Measurements from ENCODE around the gene MYO19. TPM values are rescaled to one million over a fixed set of nuclear protein-coding genes. Genes with fewer than 3 reads are reported as not detected.

The MYO19 gene
- total RNA-seq, 2 donors from 2014 or later, result 43.9 to 66.7 TPM

DNA sequence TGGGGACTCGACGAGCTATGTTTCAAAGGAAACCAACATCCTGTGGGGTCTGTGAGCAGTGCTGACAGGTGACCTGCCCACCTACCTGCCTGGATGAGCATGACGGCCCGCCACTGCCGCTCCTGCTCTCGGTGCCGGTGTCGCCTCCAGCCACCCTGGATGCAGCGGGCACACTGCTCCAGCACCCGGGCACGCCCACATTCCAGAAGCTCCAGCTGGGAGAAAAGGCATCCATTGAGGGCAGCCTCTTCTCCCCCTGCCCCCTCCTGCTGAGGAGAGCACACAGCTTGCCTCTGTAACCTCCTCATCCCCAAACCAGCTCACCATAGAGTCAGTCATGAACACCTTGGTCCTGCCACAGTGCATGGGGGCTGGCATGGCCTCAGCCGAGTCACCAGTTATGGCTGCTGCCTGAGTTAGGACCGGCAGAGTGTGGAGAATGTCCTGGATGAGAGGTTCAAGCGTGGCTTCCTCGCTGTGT is 33.9 kb downstream of the MYO19 start:
- peaks cover 43% of the 10 kb centered on the region for H3K36me3 ChIP-seq
- no peaks in the 10 kb centered on the region for H3K4me1 ChIP-seq (ENCODE audit: control insufficient read depth in 1 of 2, low read depth in 2 of 2)
- H3K27me3 ChIP-seq (replicated peaks; ENCODE audit: insufficient read depth), result no peaks in the 10 kb centered on the region
- TF ChIP-seq, protein P1, sequence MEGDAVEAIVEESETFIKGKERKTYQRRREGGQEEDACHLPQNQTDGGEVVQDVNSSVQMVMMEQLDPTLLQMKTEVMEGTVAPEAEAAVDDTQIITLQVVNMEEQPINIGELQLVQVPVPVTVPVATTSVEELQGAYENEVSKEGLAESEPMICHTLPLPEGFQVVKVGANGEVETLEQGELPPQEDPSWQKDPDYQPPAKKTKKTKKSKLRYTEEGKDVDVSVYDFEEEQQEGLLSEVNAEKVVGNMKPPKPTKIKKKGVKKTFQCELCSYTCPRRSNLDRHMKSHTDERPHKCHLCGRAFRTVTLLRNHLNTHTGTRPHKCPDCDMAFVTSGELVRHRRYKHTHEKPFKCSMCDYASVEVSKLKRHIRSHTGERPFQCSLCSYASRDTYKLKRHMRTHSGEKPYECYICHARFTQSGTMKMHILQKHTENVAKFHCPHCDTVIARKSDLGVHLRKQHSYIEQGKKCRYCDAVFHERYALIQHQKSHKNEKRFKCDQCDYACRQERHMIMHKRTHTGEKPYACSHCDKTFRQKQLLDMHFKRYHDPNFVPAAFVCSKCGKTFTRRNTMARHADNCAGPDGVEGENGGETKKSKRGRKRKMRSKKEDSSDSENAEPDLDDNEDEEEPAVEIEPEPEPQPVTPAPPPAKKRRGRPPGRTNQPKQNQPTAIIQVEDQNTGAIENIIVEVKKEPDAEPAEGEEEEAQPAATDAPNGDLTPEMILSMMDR (IDR thresholded peaks at IDR 0.05), result no peak
- DNase-seq (ENCODE audit: low spot score), result no peak
- no peak for ATAC-seq (ENCODE audit: insufficient number of reproducible peaks, low FRiP score, low read depth)
- H3K9me3 ChIP-seq, result no peaks in the 10 kb centered on the region
- H3K27ac ChIP-seq, result no peak overlapping the region
- H3K4me3 ChIP-seq, result no peak overlapping the region

- no peaks in the 10 kb centered on the region for H3K4me1 ChIP-seq (ENCODE audit: control insufficient read depth in 1 of 2, low read depth in 2 of 2)
- peaks cover 50% of the 10 kb centered on the region for H3K36me3 ChIP-seq
- H3K27me3 ChIP-seq (replicated peaks; ENCODE audit: insufficient read depth), result no peaks in the 10 kb centered on the region
- no peak overlapping the region for H3K27ac ChIP-seq
- H3K9me3 ChIP-seq, result no peaks in the 10 kb centered on the region
- DNase-seq (ENCODE audit: low spot score) (no peak), ATAC-seq (ENCODE audit: insufficient number of reproducible peaks, low FRiP score, low read depth) (no peak)
- TF ChIP-seq, protein P1 (IDR thresholded peaks at IDR 0.05), result no peak
- no peak overlapping the region for H3K4me3 ChIP-seq
Measured at GRCh38 chr17:36498560-36499300, 35.9 kb downstream of the MYO19 start.

GRCh38 chr17:36498155-36498554 is 36.5 kb downstream of the MYO19 start:
- H3K4me3 ChIP-seq, result no peak overlapping the region
- H3K27ac ChIP-seq, result no peak overlapping the region
- no peaks in the 10 kb centered on the region for H3K9me3 ChIP-seq
- TF ChIP-seq, protein P1 (IDR thresholded peaks at IDR 0.05), result no peak
- DNase-seq (ENCODE audit: low spot score) (no peak), ATAC-seq (ENCODE audit: insufficient number of reproducible peaks, low FRiP score, low read depth) (no peak)
- H3K4me1 ChIP-seq (ENCODE audit: control insufficient read depth in 1 of 2, low read depth in 2 of 2), result no peaks in the 10 kb centered on the region
- H3K36me3 ChIP-seq, result peaks cover 52% of the 10 kb centered on the region
- no peaks in the 10 kb centered on the region for H3K27me3 ChIP-seq (replicated peaks; ENCODE audit: insufficient read depth)

DNA sequence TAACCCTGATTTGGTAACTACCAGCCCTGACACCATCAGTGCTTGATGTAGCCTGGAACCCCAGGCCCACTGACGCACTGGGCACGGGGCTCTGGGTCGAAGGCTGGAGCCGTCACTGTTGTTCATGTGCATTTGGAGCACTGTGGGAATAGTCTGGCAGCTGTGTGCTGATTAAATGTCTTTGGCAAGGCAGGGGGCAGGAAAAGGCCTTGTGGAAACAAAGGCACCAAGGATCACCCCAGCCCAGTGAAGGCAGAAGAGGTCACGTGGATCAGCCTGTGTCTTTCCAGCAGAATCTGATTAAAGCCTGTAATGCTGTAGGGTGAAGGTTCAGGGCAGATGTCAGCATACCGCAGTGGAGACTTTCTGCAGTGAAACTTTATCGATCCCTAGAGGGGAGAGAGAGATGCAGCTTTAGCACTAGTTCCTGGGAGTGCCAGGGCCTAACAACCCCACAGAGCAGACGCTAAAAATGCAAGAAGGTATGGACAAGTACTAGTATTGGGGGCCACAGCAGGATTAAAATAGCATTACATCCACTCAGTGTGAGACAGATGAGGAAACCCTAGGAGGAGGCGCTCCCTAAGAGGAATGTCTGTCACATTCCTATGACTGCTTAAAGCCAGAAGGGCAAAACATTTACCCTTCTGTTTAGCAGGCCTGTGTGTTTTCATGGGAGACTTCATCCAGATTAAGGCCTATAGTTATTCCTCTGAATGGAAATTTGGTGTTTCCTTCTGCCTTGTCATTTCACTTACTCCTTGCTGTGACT is 38.5 kb downstream of the MYO19 start:
- Histone ChIP-seq H3K4me1 (ENCODE audit: control insufficient read depth in 1 of 2, low read depth in 2 of 2) (no peaks in the 10 kb centered on the region), H3K27ac (no peak overlapping the region), H3K36me3 (peaks cover 54% of the 10 kb centered on the region), H3K27me3 (replicated peaks; ENCODE audit: insufficient read depth) (no peaks in the 10 kb centered on the region), H3K9me3 (no peaks in the 10 kb centered on the region), H3K4me3 (no peak overlapping the region)
- DNase-seq (ENCODE audit: low spot score), result no peak
- ATAC-seq (ENCODE audit: insufficient number of reproducible peaks, low FRiP score, low read depth), result no peak
- TF ChIP-seq, protein P1 (IDR thresholded peaks at IDR 0.05), result no peak

DNA sequence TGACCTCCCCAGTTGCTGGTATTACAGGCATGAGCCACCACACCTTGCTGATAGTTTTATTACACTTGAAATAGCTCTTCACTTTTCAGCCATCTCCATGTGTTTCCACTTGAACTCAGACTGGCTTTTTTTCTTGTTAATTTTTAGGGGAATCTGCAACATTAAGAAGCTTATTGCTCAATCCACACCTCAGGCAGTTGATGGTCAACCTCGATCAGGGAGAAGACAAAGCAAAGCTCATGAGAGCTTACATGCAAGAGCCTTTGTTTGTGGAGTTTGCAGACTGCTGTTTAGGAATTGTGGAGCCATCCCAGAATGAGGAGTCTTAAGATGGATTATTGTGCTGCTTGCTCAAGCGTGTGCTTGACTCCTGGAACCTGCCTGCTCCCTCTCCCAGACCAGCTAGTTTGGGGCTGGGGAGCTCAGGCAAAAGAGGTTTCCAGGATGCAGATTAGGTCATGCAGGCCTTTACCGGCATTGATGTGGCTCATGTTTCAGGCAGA is 39.5 kb downstream of the MYO19 start:
- no peak overlapping the region for H3K4me3 ChIP-seq
- no peaks in the 10 kb centered on the region for H3K4me1 ChIP-seq (ENCODE audit: control insufficient read depth in 1 of 2, low read depth in 2 of 2)
- no peak overlapping the region for H3K27ac ChIP-seq
- no peaks in the 10 kb centered on the region for H3K27me3 ChIP-seq (replicated peaks; ENCODE audit: insufficient read depth)
- no peaks in the 10 kb centered on the region for H3K9me3 ChIP-seq
- ATAC-seq (ENCODE audit: insufficient number of reproducible peaks, low FRiP score, low read depth), result no peak
- DNase-seq (ENCODE audit: low spot score), result no peak
- peaks cover 47% of the 10 kb centered on the region for H3K36me3 ChIP-seq
- TF ChIP-seq, protein P1 (IDR thresholded peaks at IDR 0.05), result no peak
